ENCODE data around the gene EHF. TPM values are rescaled to one million over a fixed set of nuclear protein-coding genes. Genes with fewer than 3 reads are reported as not detected.

EHF gene
- total and polyA plus RNA-seq, 5 donors, result 0.14 to 0.47 (median 0.20) TPM

DNA sequence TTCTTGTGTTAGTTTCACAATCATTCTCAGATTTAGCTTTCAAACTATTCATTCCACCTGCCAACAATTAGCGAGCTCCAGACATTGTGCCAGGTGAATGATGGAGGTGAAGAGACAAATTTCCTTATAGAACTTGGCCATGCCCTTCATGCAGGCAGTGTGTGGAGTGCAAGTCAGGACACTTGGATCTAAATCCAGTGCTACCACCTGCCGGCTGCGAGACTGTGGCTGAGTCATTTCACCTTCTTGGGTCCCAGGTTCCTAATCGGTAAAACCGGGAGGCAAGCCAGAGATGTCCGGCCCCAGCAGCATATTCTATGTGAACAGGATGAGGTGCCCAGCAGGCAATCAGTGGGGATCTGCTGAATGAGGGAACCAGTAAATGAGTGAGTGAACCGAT, 18.6 kb upstream of the EHF start:
- no peak overlapping the region for H3K4me3 ChIP-seq (ENCODE audit: low read length)
- H3K27ac ChIP-seq (ENCODE audit: low read length), result no peak overlapping the region
- H3K4me1 ChIP-seq (ENCODE audit: control insufficient read depth, insufficient read depth, low read length), result peaks cover 5% of the 10 kb centered on the region
- no peaks in the 10 kb centered on the region for H3K27me3 ChIP-seq (ENCODE audit: control insufficient read depth, insufficient read depth)
- WGBS, result 92% methylated on average over 7 of the region's 7 CpGs
- no peaks in the 10 kb centered on the region for H3K9me3 ChIP-seq (ENCODE audit: control insufficient read depth, low read length)
- DNase-seq (no peak), ATAC-seq (no peak)
- intact Hi-C loops (cut with DNase I), result no loop called here

DNA sequence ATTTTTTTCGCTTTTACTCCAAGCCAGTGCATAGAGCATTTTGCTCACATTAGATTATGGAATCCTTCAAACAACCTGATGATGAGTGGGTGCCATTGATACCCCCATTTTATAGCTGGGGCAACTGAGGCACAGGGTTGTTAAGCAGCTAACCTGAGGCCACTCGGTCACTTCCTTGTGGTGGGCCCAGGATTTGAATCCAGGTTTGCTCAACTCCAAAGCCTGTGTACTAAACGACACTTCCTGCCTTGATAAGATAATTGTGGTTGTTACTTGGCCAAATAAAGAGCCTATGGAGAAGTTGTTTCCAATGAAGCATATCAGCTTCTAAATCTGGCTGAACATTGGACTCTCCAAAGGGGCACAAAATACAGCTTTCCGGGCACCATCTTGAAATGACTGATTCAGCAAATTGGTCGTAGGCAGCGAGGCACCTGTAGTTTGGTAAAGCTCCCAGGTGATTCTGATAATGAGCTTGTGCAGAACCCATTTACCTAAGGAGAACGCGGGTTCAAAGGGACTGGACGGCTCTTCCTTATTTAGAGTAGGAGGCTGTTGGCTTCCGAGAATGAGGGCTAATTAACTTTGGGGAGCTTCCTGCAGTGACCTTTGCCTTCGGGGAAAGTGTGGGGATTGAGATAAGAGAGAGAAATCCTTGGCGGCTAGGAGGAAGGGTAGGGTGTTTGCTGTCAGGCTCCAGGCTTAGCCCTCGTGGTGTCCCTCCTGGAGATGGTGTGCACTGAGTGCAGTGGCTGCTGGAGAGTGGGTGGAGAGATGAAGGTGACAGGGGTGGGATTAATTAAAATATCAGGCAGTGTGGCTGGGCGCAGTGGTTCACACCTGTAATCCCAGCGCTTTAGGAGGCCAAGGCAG, 17.5 kb upstream of the EHF start:
- Histone ChIP-seq H3K9me3 (ENCODE audit: control insufficient read depth, low read length) (no peaks in the 10 kb centered on the region), H3K27me3 (ENCODE audit: control insufficient read depth, insufficient read depth) (no peaks in the 10 kb centered on the region), H3K4me1 (ENCODE audit: control insufficient read depth, insufficient read depth, low read length) (peaks cover 5% of the 10 kb centered on the region), H3K4me3 (ENCODE audit: low read length) (no peak overlapping the region), H3K27ac (ENCODE audit: low read length) (no peak overlapping the region)
- ATAC-seq (no peak), DNase-seq (no peak)
- 71% methylated on average over 15 of the region's 15 CpGs for WGBS
- intact Hi-C loops (cut with DNase I), result no loop called here

DNA sequence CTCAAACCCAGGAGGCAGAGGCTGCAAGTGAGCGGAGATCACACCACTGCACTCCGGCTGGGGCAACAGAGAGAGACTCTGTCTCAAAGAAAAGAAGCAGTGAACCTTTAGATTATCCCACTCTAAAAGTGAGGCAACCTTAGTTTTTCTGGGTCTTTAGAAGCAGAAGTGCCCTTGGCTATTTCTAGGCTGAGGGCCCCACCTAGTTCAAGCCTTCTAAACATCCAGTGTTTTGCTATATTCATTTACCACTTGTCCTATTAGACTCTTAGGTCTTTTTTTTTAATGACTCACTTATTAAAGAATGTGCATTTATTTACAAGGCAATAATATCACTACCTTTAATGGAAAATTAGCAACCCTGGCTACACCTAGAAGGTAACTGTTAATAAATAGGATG, 16.7 kb upstream of the EHF start:
- H3K4me1 ChIP-seq (ENCODE audit: control insufficient read depth, insufficient read depth, low read length), result peaks cover 5% of the 10 kb centered on the region
- no peak overlapping the region for H3K4me3 ChIP-seq (ENCODE audit: low read length)
- no peak for DNase-seq
- no peaks in the 10 kb centered on the region for H3K27me3 ChIP-seq (ENCODE audit: control insufficient read depth, insufficient read depth)
- no peak for ATAC-seq
- intact Hi-C loops (cut with DNase I), result no loop called here
- WGBS, result 96% methylated on average over 2 of the region's 2 CpGs
- no peak overlapping the region for H3K27ac ChIP-seq (ENCODE audit: low read length)
- no peaks in the 10 kb centered on the region for H3K9me3 ChIP-seq (ENCODE audit: control insufficient read depth, low read length)

DNA sequence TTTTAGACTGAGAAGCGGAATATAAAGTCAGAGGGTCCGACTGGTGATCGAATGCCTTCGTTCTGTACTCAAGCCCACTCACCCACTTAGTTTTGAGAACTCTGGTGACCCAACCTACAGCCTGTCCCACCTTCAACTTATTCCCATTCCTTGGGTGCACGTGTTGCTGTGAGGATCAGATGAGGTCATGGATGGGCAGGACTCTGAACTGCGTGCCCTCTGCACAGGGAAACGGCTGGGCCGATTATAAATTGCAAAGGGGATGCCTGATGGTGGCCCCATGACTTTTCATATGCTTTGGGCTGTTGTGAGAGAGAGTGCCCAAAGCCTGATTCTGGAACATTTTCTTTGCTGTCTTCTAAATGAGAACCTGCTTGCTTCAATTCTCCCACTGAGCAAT, 16.0 kb upstream of the EHF start:
- intact Hi-C loops (cut with DNase I), result no loop called here
- Histone ChIP-seq H3K27me3 (ENCODE audit: control insufficient read depth, insufficient read depth) (no peaks in the 10 kb centered on the region), H3K9me3 (ENCODE audit: control insufficient read depth, low read length) (no peaks in the 10 kb centered on the region), H3K4me3 (ENCODE audit: low read length) (no peak overlapping the region), H3K27ac (ENCODE audit: low read length) (no peak overlapping the region), H3K4me1 (ENCODE audit: control insufficient read depth, insufficient read depth, low read length) (peaks cover 5% of the 10 kb centered on the region)
- DNase-seq (no peak), ATAC-seq (no peak)
- 74% methylated on average over 8 of the region's 8 CpGs for WGBS

DNA sequence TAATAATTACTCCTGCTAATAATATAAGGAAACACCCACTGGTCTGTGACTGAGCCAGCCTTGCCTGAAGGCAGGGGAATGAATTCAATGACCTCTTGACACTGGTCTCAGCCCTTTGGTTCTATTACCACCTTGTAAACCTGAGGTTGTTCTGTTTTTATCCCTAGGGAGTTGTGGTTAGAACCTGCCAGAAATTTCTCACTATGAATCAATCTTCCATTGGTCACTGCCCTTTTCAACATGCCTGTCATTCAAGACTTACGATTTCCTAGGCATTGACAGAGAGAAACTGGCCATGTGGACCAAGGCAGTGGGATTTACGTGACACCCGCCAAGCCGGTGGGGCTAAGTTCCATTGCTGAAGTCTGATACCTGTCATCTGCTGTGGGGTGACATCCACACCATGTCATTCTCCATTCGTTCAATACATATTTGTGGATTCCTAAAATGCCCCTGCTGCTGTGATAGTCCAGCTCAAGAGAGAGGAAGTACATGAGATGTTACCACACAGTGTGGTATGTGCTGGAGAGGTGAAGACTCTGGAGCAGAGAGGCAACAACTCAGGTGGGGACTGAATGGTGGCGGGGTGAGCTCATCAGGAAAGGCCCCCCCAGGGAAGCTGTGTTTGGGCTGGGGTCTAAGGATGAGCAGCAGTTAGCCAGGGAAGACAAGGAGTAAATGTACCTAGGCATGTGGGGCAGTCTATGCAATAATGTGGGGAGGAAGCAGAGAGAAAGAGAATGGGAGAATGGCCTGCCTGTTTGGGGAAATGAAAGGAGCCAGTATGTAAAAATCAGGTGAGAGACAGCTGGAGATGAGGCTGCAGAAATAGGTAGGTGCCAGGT, 15.2 kb upstream of the EHF start:
- no peak overlapping the region for H3K4me3 ChIP-seq (ENCODE audit: low read length)
- intact Hi-C loops (cut with DNase I), result no loop called here
- H3K9me3 ChIP-seq (ENCODE audit: control insufficient read depth, low read length), result no peaks in the 10 kb centered on the region
- no peak for ATAC-seq
- WGBS, result 76% methylated on average over 6 of the region's 6 CpGs
- H3K27me3 ChIP-seq (ENCODE audit: control insufficient read depth, insufficient read depth), result no peaks in the 10 kb centered on the region
- no peak overlapping the region for H3K27ac ChIP-seq (ENCODE audit: low read length)
- no peaks in the 10 kb centered on the region for H3K4me1 ChIP-seq (ENCODE audit: control insufficient read depth, insufficient read depth, low read length)
- no peak for DNase-seq

DNA sequence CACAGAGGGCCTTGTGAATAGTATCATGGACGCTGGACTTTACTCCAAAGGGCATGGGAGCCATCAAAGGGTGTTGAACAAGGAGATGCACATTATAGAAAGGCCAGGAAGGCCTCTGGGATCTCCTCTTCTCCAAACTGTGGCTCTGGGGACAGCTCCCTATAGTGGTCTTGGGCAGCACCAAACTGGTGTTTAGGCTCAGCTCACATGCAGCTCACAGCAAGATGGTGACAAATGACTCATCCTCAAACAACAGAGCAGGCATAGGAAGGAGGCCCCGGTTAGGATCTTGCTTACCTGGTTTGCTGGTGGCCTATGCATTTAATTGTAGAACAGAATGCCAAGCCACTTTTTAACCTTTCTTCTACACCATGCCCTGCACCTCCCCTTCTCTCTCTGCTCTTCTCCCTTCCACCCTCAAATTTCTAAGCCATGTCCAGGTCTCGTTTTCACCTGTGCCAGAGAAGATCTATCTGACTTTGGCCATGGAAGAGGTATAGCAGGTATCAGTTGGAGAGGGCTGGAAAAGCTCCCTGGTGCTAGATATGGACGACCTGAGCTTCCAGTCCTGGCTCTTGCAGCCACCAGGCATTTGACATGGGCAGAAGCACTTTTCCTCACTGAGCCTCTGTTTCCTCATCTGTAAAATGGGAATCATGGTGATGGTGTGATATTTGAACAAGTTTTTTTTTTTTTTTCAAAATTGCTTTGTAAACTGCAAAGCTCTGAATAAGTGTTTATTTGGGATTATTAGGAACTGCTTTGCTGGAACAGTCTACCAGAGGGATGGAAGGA, 14.4 kb upstream of the EHF start:
- no peak overlapping the region for H3K4me3 ChIP-seq (ENCODE audit: low read length)
- ATAC-seq (no peak), DNase-seq (no peak)
- 63% methylated on average over 4 of the region's 4 CpGs for WGBS
- no peak overlapping the region for H3K27ac ChIP-seq (ENCODE audit: low read length)
- H3K9me3 ChIP-seq (ENCODE audit: control insufficient read depth, low read length), result no peaks in the 10 kb centered on the region
- intact Hi-C loops (cut with DNase I), result no loop called here
- no peaks in the 10 kb centered on the region for H3K4me1 ChIP-seq (ENCODE audit: control insufficient read depth, insufficient read depth, low read length)
- no peaks in the 10 kb centered on the region for H3K27me3 ChIP-seq (ENCODE audit: control insufficient read depth, insufficient read depth)

DNA sequence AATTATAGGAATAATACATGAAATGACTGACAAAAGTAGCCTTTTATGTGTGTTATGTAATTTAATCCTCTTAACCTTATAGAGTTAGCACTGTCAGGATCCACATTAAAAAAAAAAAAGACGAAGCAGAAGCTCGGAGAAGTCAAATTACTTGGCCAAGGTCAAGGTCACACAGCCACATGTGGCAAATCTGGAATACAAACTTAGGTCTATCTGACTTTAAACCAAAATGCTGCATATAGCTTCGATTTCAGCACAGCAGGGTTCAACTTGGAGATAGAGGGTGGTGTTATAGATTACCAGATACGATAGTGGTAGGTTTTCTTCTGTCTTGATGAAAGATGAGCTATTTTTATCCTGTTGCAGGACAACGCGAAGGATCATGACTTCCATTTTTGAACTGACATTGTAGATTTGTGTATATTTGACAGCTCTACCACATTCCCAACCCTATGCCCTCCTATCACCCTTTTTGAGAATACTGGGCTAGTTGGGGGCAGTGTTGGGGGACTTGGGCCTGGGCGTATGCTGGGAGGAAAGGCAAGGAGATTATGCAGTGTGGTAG, 11.6 kb upstream of the EHF start:
- intact Hi-C loops (cut with DNase I), result no loop called here
- ATAC-seq (no peak), DNase-seq (no peak)
- Histone ChIP-seq H3K4me1 (ENCODE audit: control insufficient read depth, insufficient read depth, low read length) (peaks cover under 1% of the 10 kb centered on the region), H3K4me3 (ENCODE audit: low read length) (no peak overlapping the region), H3K27me3 (ENCODE audit: control insufficient read depth, insufficient read depth) (no peaks in the 10 kb centered on the region), H3K27ac (ENCODE audit: low read length) (no peak overlapping the region), H3K9me3 (ENCODE audit: control insufficient read depth, low read length) (no peaks in the 10 kb centered on the region)
- WGBS, result 65% methylated on average over 7 of the region's 7 CpGs

DNA sequence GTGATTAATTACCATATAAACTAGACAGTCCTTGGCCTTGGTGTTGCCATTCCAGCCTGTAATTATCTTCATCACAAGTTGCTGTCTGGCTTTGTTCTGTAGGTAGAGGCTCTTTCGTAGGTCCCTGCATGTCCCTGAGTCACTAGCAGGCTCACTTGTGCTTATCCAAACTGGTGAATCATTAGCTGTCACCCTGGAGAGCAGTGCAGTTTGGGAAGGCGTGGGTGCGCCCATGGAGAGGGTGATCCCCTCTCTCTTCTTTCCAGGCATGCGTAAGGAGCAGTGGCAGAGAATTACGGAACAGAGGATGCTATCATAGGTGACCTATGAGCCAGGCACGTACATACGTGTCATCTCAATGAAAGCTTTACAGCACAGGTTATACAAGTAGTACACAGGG, 11.0 kb upstream of the EHF start:
- Histone ChIP-seq H3K4me1 (ENCODE audit: control insufficient read depth, insufficient read depth, low read length) (peaks cover 2% of the 10 kb centered on the region), H3K4me3 (ENCODE audit: low read length) (no peak overlapping the region), H3K27me3 (ENCODE audit: control insufficient read depth, insufficient read depth) (no peaks in the 10 kb centered on the region), H3K27ac (ENCODE audit: low read length) (no peak overlapping the region), H3K9me3 (ENCODE audit: control insufficient read depth, low read length) (no peaks in the 10 kb centered on the region)
- ATAC-seq, result no peak
- 82% methylated on average over 7 of the region's 7 CpGs for WGBS
- no peak for DNase-seq
- intact Hi-C loops (cut with DNase I), result no loop called here

DNA sequence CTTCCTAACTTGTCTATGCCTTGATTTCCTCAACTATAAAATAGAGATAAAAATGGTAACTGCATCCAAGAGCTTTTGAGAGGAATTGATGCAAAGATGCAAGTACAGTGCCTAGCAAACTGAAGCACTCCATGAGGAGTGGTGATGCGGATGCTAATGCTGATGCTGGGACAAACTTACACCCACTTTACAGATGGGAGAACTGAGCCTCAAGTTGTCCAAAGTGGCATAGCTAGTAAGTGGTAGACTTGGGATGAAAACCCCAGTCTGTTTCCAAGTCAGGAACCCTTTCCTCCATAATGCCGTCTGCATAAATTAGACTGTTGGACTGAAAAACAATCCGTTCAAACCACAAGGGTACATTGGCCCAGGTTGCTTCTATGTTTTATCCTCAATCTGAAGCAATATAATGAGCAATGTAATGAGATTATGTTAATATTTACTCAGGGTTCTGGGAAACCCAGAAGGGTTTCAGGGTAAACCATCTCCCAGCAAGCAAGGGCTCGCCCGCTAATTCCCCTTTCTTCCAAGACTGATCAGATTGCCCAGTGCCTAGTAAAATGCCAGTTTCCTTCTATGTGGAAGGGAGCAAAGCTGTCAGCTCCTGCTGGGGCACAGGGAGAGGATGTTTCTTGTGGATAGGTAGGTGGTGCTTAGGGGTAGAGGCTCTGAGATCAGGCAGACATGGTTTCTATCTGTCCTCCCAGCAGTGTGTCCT, 10.4 kb upstream of the EHF start:
- H3K27me3 ChIP-seq (ENCODE audit: control insufficient read depth, insufficient read depth), result no peaks in the 10 kb centered on the region
- 93% methylated on average over 5 of the region's 5 CpGs for WGBS
- peaks cover 2% of the 10 kb centered on the region for H3K4me1 ChIP-seq (ENCODE audit: control insufficient read depth, insufficient read depth, low read length)
- intact Hi-C loops (cut with DNase I), result no loop called here
- no peaks in the 10 kb centered on the region for H3K9me3 ChIP-seq (ENCODE audit: control insufficient read depth, low read length)
- H3K4me3 ChIP-seq (ENCODE audit: low read length), result no peak overlapping the region
- DNase-seq (no peak), ATAC-seq (no peak)
- no peak overlapping the region for H3K27ac ChIP-seq (ENCODE audit: low read length)

DNA sequence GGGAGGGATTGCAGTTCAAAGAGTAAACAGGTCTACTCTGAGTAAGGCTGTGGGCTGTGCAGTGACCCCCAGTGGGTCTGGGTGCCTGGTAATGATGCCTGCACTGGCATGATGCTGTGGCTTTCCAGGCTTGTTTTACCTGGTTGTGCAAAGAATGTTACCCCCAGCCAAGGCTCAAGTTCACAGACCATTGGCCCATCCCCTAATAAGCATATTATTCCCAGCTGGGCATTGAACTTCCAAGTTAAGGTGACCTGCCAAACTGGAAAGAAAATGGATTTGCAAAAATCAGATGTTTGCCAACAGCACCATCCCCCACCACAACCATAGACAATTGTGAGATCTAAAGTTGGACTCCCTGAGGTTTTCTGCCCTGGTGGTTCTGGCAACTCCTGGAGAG, 7.9 kb upstream of the EHF start:
- DNase-seq (no peak), ATAC-seq (no peak)
- H3K9me3 ChIP-seq (ENCODE audit: control insufficient read depth, low read length), result no peaks in the 10 kb centered on the region
- no peak overlapping the region for H3K4me3 ChIP-seq (ENCODE audit: low read length)
- intact Hi-C loops (cut with DNase I), result no loop called here
- no peak overlapping the region for H3K27ac ChIP-seq (ENCODE audit: low read length)
- H3K27me3 ChIP-seq (ENCODE audit: control insufficient read depth, insufficient read depth), result no peaks in the 10 kb centered on the region
- peaks cover 5% of the 10 kb centered on the region for H3K4me1 ChIP-seq (ENCODE audit: control insufficient read depth, insufficient read depth, low read length)

Data from right cardiac atrium (tissue), 5 donors.